ENCODE results near the gene MYT1.
"Not testable (repeated sequence)": the region's sequence is repeated elsewhere in the genome, so short reads cannot be mapped to it uniquely, and the experiment has no call there.

Gene MYT1

GRCh38 chr20:64183313-64183712 lies 19.1 kb downstream of the MYT1 start:
- H3K27me3 Mint-ChIP-seq: peaks cover 4% of the 10 kb centered on the region
- no peaks in the 10 kb centered on the region for H3K36me3 Mint-ChIP-seq

GRCh38 chr20:64184795-64185194 lies 20.5 kb downstream of the MYT1 start:
- Mint-ChIP-seq H3K36me3 (no peaks in the 10 kb centered on the region), H3K4me3 (no peak overlapping the region), H3K4me1 (ENCODE audit: low read depth) (peaks cover 31% of the 10 kb centered on the region), H3K9me3 (ENCODE audit: low read depth) (no peaks in the 10 kb centered on the region), H3K27ac (peak overlapping the region; percentile 48), H3K27me3 (peaks cover 4% of the 10 kb centered on the region)

More at GRCh38 chr20:64183313-64183712, 19.1 kb downstream of the MYT1 start:
- no peaks in the 10 kb centered on the region for H3K9me3 Mint-ChIP-seq (ENCODE audit: low read depth)
- peaks cover 32% of the 10 kb centered on the region for H3K4me1 Mint-ChIP-seq (ENCODE audit: low read depth)
- no peak overlapping the region for H3K4me3 Mint-ChIP-seq
- H3K27ac Mint-ChIP-seq: peak overlapping the region; percentile 41

DNA sequence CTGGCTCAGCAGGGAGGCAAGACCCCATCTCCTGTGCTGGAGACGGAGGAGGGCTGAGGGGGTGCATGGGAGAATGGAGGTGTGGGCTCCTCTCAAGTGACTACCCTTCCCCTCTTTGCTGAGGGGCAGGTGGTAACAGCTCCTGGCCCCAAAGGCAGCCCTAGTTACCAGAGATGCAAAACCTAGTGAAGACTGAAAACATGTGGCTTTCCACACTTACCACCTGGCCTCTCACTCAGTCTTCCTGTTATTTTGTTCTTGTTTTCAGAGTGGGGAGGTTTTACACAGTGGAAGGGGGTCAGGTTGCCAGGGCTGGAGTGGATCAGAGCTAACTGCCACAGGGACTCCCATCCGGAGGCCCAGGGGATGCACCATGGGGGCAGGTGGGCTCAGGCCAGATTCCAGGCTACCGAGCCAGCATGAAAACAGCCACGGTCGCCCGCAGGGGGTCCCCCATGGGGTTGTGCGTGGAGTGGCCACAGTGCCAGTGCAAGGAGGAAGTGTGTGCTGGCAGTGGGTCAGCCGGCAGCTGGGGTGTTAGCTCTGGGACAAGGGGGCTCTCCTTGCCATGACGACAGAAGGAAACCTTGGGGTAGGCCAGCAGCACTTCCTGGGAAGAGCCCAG lies 21.1 kb downstream of the MYT1 start:
- Mint-ChIP-seq H3K27ac (peak overlapping the region; percentile 48), H3K4me3 (no peak overlapping the region), H3K4me1 (ENCODE audit: low read depth) (peaks cover 25% of the 10 kb centered on the region), H3K27me3 (peaks cover 4% of the 10 kb centered on the region), H3K36me3 (no peaks in the 10 kb centered on the region), H3K9me3 (ENCODE audit: low read depth) (no peaks in the 10 kb centered on the region)

DNA sequence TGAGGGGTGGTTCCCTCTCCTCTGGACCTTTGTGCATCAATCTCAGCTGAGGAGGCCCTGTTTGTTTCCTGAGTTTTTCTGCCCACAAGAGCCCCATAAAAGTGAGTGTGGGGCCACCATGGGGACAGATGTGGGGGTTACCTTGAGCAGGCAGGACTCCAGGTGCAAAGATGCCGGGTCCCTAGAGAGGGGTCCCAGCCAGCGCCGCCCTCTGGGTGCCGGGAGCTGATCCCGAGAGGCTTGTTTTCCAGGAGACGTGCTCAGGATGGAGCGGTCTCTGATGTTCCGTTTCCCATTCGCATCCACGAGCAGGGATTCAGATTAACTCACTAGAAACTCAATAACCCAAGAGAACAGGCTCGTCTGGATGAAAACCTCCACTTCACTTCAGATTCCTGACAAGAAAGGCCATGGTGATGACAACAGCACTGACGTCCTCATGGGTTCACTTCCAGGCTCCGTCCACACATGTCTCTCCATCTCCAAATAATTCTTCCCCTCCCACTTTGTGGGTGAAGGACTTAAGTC lies 21.9 kb downstream of the MYT1 start:
- peaks cover 4% of the 10 kb centered on the region for H3K27me3 Mint-ChIP-seq
- H3K27ac Mint-ChIP-seq: peak overlapping the region; percentile 61
- H3K36me3 Mint-ChIP-seq: no peaks in the 10 kb centered on the region
- H3K4me1 Mint-ChIP-seq (ENCODE audit: low read depth): peaks cover 21% of the 10 kb centered on the region
- no peak overlapping the region for H3K4me3 Mint-ChIP-seq
- H3K9me3 Mint-ChIP-seq (ENCODE audit: low read depth): no peaks in the 10 kb centered on the region

DNA sequence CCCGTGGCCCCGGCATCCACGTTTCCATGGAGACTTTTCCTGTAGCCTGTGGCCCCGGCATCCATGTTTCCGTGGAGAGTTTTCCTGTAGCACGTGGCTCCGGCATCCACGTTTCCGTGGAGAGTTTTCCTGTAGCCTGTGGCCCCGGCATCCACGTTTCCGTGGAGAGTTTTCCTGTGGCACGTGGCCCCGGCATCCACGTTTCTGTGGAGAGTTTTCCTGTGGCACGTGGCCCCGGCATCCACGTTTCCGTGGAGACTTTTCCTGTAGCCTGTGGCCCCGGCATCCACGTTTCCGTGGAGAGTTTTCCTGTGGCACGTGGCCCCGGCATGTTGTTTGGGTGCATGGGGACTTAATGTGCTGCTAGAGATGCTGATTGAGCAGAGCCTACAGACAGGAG lies 23.0 kb downstream of the MYT1 start:
- H3K27ac Mint-ChIP-seq; H3K27me3 Mint-ChIP-seq; H3K9me3 Mint-ChIP-seq (ENCODE audit: low read depth); H3K4me3 Mint-ChIP-seq; H3K36me3 Mint-ChIP-seq: not testable (repeated sequence)
- peaks cover 17% of the 10 kb centered on the region for H3K4me1 Mint-ChIP-seq (ENCODE audit: low read depth)

DNA sequence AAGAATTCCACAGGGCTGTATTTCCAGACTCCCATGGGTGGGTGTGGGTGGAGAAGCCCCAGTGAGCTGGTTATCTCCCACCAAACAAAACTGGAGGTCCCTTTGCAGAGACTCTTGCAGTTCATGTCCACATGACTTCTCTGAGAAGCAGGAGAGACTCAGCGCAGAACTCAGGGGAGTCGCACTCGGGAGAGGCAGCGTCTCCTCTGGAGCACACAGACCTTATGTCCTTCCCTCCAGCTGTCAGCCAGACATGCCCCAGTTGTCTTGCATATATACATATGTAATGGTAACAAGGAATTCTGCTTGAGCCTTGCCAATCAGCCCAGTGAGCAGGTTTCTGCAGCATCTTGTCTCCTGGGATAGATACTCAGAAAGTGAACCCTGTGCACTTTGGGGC lies 23.8 kb downstream of the MYT1 start:
- no peaks in the 10 kb centered on the region for H3K9me3 Mint-ChIP-seq (ENCODE audit: low read depth)
- no peak overlapping the region for H3K27ac Mint-ChIP-seq

DNA sequence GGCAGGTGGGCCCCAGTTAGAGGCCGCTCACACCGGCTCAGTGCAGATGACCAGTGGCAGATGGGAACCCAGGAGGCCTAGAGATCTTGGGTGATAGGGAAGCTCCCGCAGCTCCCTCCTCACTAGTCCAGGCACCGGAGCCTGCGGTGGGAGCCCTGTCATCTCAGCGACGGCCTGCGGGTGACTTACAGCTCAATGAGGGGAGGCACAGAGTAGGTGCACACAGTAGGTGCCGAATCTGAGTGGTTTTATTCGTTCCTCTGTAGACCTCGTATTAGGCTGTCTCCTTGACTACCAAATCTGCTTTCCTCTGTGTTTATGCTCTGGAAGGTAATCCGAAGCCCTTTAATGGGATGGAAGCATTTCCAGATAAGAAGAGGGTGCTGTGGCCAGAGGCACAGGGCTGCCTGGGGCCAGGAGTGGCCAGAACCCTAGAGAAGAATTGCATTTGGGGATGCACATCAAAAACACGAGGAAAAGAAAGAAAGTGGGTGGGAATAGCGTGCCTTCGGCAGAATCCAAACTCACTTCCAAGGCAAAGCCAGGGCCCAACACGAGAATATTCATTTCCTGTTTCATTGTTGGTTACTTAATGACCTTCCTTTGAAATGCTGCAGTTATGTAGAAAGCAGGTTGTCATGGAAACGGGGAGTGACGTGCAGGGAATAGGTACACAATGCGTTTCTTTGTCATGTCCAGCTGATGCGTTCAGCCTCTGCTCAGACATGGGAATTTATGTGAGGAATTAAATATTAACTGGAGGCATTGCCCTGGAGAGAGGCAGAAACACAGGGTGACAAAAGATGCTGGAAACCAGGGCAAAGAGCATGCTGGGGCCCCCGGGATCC lies 24.7 kb downstream of the MYT1 start:
- Mint-ChIP-seq H3K4me1 (ENCODE audit: low read depth) (peaks cover 17% of the 10 kb centered on the region), H3K9me3 (ENCODE audit: low read depth) (no peaks in the 10 kb centered on the region), H3K36me3 (no peaks in the 10 kb centered on the region), H3K27ac (no peak overlapping the region), H3K27me3 (peaks cover 3% of the 10 kb centered on the region), H3K4me3 (no peak overlapping the region)

More for the DNA sequence above, 23.8 kb downstream of the MYT1 start:
- Mint-ChIP-seq H3K36me3 (no peaks in the 10 kb centered on the region), H3K4me3 (no peak overlapping the region), H3K27me3 (peaks cover 4% of the 10 kb centered on the region), H3K4me1 (ENCODE audit: low read depth) (peaks cover 18% of the 10 kb centered on the region)

GRCh38 chr20:64189530-64189966 lies 25.3 kb downstream of the MYT1 start:
- Mint-ChIP-seq H3K36me3 (no peaks in the 10 kb centered on the region), H3K9me3 (ENCODE audit: low read depth) (no peaks in the 10 kb centered on the region), H3K4me1 (ENCODE audit: low read depth) (peaks cover 13% of the 10 kb centered on the region), H3K4me3 (no peak overlapping the region), H3K27me3 (peaks cover 3% of the 10 kb centered on the region), H3K27ac (no peak overlapping the region)

DNA sequence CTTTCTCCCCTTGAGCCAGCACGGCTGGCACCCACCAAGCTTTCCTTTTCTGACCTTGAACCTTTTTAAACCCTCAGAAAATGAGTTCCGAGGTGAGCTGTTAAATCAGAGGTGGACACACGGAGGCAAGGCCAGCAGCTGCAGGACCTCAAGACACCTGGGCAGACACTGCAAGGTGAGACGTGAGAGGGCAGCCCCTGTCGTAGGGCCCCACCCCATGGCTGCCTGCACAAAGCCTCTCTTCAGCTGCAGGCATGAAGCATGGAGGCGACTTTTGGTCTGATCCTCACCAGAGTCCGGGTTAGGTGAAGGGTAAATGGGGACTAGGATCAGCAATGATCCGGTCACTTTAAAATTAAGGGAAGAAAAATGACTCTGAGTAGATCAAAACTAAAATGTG lies 25.7 kb downstream of the MYT1 start:
- Mint-ChIP-seq H3K9me3 (ENCODE audit: low read depth) (no peaks in the 10 kb centered on the region), H3K36me3 (no peaks in the 10 kb centered on the region), H3K4me3 (no peak overlapping the region), H3K27ac (no peak overlapping the region), H3K4me1 (ENCODE audit: low read depth) (peaks cover 10% of the 10 kb centered on the region), H3K27me3 (peaks cover 3% of the 10 kb centered on the region)

- Mint-ChIP-seq H3K4me3 (no peak overlapping the region), H3K27me3 (peaks cover 3% of the 10 kb centered on the region), H3K36me3 (no peaks in the 10 kb centered on the region), H3K4me1 (ENCODE audit: low read depth) (peaks cover 7% of the 10 kb centered on the region), H3K9me3 (ENCODE audit: low read depth) (no peaks in the 10 kb centered on the region), H3K27ac (no peak overlapping the region)
These were observed 26.8 kb downstream of the MYT1 start for GRCh38 chr20:64191002-64191401.

DNA sequence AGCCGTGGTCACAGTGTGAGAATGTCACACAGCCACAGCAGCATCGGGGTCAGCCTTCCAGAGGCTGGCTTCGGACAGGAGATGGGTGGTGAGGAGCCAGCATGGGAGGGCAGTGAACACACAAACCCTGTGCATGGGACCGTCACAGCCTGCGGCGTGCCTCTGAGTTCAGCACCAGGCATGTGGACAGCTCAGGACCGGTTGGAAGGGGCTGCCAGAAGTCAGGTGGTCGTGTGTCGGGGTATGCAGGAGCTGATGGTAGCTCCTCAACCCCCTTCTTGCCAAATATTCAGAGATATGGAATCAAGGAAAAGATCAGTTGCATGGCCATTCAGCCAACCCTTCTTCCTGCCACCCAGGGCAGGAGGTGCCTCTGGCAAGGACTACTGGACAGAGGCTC lies 28.2 kb downstream of the MYT1 start:
- H3K4me3 Mint-ChIP-seq: no peak overlapping the region

DNA sequence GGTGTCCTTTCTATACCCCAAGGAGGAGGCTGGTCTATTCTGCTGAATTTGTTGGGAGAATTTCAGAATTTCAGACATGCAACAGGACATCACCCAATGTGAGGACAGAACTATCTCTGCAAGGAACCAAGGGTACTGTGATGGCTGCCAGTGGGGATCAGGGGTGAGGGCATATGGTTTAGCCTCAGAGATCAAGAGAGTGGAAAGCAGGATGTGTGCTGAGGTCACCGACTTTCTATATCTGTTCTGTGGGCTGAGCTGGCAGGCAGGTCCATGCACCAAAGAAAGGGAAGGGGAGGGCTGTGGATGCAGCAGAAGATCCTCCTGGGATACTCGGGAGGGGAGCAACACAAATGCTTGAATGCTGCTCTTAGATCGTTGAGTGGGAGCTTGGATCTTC lies 28.8 kb downstream of the MYT1 start:
- H3K9me3 Mint-ChIP-seq (ENCODE audit: low read depth): no peaks in the 10 kb centered on the region
- no peak overlapping the region for H3K4me3 Mint-ChIP-seq
- H3K4me1 Mint-ChIP-seq (ENCODE audit: low read depth): peaks cover 7% of the 10 kb centered on the region
- peaks cover 3% of the 10 kb centered on the region for H3K27me3 Mint-ChIP-seq
- H3K36me3 Mint-ChIP-seq: no peaks in the 10 kb centered on the region
- no peak overlapping the region for H3K27ac Mint-ChIP-seq

More for the DNA sequence above, 28.2 kb downstream of the MYT1 start:
- peaks cover 3% of the 10 kb centered on the region for H3K27me3 Mint-ChIP-seq
- no peak overlapping the region for H3K27ac Mint-ChIP-seq
- H3K9me3 Mint-ChIP-seq (ENCODE audit: low read depth): no peaks in the 10 kb centered on the region
- peaks cover 7% of the 10 kb centered on the region for H3K4me1 Mint-ChIP-seq (ENCODE audit: low read depth)
- H3K36me3 Mint-ChIP-seq: no peaks in the 10 kb centered on the region

DNA sequence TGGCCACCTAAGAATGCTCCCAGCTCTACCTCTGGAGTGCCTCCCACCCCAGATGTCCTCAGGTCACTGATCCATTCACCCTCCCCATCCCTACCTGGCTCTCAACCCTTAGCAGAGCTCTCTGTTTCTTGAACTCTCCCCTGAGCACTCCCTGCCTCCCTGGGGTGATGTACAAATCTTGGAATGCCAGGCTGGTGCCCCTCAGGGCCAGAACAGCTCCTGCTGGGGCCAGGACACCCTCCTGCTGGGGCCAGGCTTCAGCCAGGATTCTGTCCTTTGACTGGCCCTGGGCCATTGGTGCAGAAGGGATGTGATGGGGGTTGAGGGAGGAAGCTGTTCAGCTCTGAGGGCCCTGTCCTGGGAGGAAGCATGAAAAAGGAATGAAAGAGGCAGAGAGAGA lies 30.0 kb downstream of the MYT1 start:
- Mint-ChIP-seq H3K36me3 (no peaks in the 10 kb centered on the region), H3K27me3 (peaks cover 3% of the 10 kb centered on the region), H3K27ac (no peak overlapping the region), H3K9me3 (ENCODE audit: low read depth) (no peaks in the 10 kb centered on the region), H3K4me1 (ENCODE audit: low read depth) (peaks cover 7% of the 10 kb centered on the region), H3K4me3 (no peak overlapping the region)

GRCh38 chr20:64196309-64196708 lies 32.1 kb downstream of the MYT1 start:
- Mint-ChIP-seq H3K4me1 (ENCODE audit: low read depth) (peaks cover 7% of the 10 kb centered on the region), H3K36me3 (no peaks in the 10 kb centered on the region), H3K9me3 (ENCODE audit: low read depth) (no peaks in the 10 kb centered on the region), H3K4me3 (no peak overlapping the region), H3K27me3 (peaks cover 3% of the 10 kb centered on the region), H3K27ac (no peak overlapping the region)

GRCh38 chr20:64196847-64197306 lies 32.6 kb downstream of the MYT1 start:
- no peak overlapping the region for H3K27ac Mint-ChIP-seq
- H3K27me3 Mint-ChIP-seq: no peaks in the 10 kb centered on the region
- H3K4me1 Mint-ChIP-seq (ENCODE audit: low read depth): peaks cover 7% of the 10 kb centered on the region
- no peaks in the 10 kb centered on the region for H3K36me3 Mint-ChIP-seq
- H3K4me3 Mint-ChIP-seq: no peak overlapping the region
- no peaks in the 10 kb centered on the region for H3K9me3 Mint-ChIP-seq (ENCODE audit: low read depth)

Measured in activated naive CD8-positive, alpha-beta T cell (primary cell).